GM19240 (cell line): ENCODE measurements around the gene CKS1B.
A peak's percentile ranks its signal among the peaks of the same experiment; 100 is the strongest.
"Not testable (repeated sequence)": the region's sequence is repeated elsewhere in the genome, so short reads cannot be mapped to it uniquely, and the experiment has no call there.

ENCODE experiments used
- DNase-seq: peaks from one replicate; pipeline ENCODE4 v3.0.0; 2011; ENCODE audit warnings: low spot score; ENCODE audit not compliant: insufficient read length

CKS1B gene

GRCh38 chr1:154963643-154964042, 10.8 kb upstream of the CKS1B start:
- DNase-seq: no peak

GRCh38 chr1:154964359-154964758, 10.1 kb upstream of the CKS1B start:
- DNase-seq: no peak

- DNase-seq: no peak
These were observed 8.4 kb upstream of the CKS1B start for GRCh38 chr1:154966111-154966510.

- DNase-seq: no peak
These were observed 7.0 kb upstream of the CKS1B start for GRCh38 chr1:154967331-154967950.

GRCh38 chr1:154968731-154969130, 5.8 kb upstream of the CKS1B start:
- no peak for DNase-seq

- DNase-seq: no peak
These were observed 5.2 kb upstream of the CKS1B start for GRCh38 chr1:154969246-154969645.

- DNase-seq: no peak
These were observed 4.5 kb upstream of the CKS1B start for GRCh38 chr1:154969860-154970452.

GRCh38 chr1:154970631-154971340, 3.7 kb upstream of the CKS1B start, which contains the start of gene SHC1:
Gene SHC1, minus strand, starts transcription at chr1:154970747. Its CDS starts 221 bp downstream, at chr1:154970526.
- peak; percentile 37 for DNase-seq

GRCh38 chr1:154971341-154971998, 3.0 kb upstream of the CKS1B start:
- no peak for DNase-seq

GRCh38 chr1:154972213-154972516, 2.3 kb upstream of the CKS1B start:
- no peak for DNase-seq

- DNase-seq: no peak
These were observed 1.8 kb upstream of the CKS1B start for GRCh38 chr1:154972517-154973343.

GRCh38 chr1:154973344-154974101, 958 bp upstream of the CKS1B start:
- DNase-seq: peak; percentile 91

GRCh38 chr1:154974808-154975408, 427 bp downstream of the CKS1B start:
- DNase-seq: peak; percentile 69

- no peak for DNase-seq
These were observed 1.1 kb downstream of the CKS1B start for GRCh38 chr1:154975409-154976059.

GRCh38 chr1:154977762-154978161, 3.3 kb downstream of the CKS1B start:
- DNase-seq: not testable (repeated sequence)

GRCh38 chr1:154978360-154978759, 3.9 kb downstream of the CKS1B start:
- DNase-seq: no peak

GRCh38 chr1:154982341-154982740, 7.9 kb downstream of the CKS1B start:
- DNase-seq: no peak

- DNase-seq: peak; percentile 96
These were observed 8.6 kb downstream of the CKS1B start, which contains the start of gene FLAD1 for GRCh38 chr1:154982897-154983648. Gene FLAD1, plus strand, starts transcription at chr1:154983344. Its CDS starts 351 bp downstream, at chr1:154983695.
